Subcutaneous adipose tissue (tissue), 4 donors: ENCODE measurements around the gene GRAMD4. TPM values are rescaled to one million over a fixed set of nuclear protein-coding genes. Genes with fewer than 3 reads are reported as not detected.

Experiments
- total RNA-seq, 4 donors: library from RNA; depleted of rRNA; stranded (reverse); fragments of >200 nt; gene quantifications; one replicate each; pipeline ENCODE4 v1.1.0, GENCODE V29; 2016
- TF ChIP-seq, protein P1 (sequence below): fragments of 450-650 bp; IDR thresholded peaks from one replicate; pipeline ENCODE4 v1.5.1; 2016; ENCODE audit warnings: low read depth, mild to moderate bottlenecking, control low read depth, antibody characterized with exemption, moderate library complexity

The GRAMD4 gene
- total RNA-seq, 4 donors from 2014 or later, result 9.9 to 39.4 (median 23.0) TPM

- TF ChIP-seq, protein P1, sequence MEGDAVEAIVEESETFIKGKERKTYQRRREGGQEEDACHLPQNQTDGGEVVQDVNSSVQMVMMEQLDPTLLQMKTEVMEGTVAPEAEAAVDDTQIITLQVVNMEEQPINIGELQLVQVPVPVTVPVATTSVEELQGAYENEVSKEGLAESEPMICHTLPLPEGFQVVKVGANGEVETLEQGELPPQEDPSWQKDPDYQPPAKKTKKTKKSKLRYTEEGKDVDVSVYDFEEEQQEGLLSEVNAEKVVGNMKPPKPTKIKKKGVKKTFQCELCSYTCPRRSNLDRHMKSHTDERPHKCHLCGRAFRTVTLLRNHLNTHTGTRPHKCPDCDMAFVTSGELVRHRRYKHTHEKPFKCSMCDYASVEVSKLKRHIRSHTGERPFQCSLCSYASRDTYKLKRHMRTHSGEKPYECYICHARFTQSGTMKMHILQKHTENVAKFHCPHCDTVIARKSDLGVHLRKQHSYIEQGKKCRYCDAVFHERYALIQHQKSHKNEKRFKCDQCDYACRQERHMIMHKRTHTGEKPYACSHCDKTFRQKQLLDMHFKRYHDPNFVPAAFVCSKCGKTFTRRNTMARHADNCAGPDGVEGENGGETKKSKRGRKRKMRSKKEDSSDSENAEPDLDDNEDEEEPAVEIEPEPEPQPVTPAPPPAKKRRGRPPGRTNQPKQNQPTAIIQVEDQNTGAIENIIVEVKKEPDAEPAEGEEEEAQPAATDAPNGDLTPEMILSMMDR, result no peak
Measured at GRCh38 chr22:46605117-46605516, 15.1 kb upstream of the GRAMD4 start.

DNA sequence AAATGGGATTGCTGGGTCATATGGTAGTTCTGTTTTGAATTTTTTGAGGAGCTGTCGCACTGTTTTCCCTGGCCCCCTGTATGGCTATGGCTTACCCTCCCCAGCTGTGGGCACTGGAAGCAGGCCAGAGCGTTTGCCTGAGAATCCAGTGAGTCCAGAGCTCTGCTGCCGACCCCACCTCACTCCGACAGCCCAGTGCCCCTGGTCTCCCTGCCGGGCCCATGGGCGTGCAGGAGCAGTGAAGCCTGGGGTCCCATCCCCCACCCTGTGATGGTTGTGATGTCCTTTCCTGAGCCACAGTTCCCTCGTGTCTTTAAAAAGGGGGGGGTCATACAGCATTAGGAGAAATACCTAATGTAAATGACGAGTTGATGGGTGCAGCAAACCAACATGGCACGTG is 13.3 kb upstream of the GRAMD4 start:
- TF ChIP-seq, protein P1, result no peak

DNA sequence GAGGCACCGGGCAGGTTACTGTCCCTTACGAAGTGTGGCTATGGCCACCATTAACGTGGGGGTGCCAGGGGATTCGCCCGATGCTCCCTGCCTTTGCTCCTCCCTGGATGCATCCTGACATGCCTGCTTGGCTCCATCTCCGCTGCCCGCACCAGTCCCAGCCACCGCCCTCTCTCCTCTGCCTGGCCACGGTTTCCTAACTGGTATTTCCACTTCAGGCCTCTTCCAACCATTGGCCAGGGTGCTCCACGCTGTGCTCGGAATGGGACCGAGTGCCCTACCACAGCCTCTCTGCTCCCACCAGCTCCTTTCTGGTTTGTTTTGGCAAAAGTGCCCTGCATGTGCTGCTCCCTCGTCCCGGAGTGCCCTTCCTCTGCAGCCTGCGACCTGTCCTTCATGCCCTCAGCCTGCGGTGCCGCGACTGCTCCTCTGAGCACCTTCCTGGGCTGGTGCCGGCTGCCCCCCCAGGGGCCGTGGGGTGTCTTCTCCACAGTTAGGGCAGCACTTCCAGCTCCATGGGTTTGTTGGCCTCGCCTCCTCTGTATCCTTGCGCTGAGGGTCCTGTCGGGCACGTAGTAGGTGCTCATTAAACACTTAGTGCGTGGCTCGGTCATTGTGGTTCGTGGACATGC is 12.6 kb upstream of the GRAMD4 start:
- TF ChIP-seq, protein P1, result no peak

- TF ChIP-seq, protein P1, result no peak
Measured at GRCh38 chr22:46609175-46609690, 11.0 kb upstream of the GRAMD4 start.

GRCh38 chr22:46609724-46610201 is 10.4 kb upstream of the GRAMD4 start:
- TF ChIP-seq, protein P1, result no peak

DNA sequence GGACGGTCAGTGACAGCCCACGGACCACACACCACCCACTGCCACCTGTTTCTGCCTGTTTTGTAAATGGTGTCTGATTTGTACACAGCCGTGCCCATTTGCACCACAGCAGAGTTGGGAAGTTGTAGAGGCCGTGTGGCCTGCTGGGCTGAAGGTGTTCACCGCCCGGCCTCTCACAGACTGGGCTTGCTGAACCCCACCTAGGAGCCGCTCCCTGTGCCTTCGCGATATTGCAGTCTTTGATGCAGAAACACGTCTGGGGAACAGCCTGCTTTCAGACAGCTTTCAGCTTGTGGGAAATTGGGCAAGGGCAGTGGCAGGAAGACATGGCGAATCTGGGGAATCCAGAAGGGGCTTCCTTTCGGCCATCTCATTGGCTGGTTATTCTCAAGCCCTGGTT is 9.8 kb upstream of the GRAMD4 start:
- TF ChIP-seq, protein P1, result no peak

- TF ChIP-seq, protein P1, result no peak
Measured at GRCh38 chr22:46611189-46611588, 9.0 kb upstream of the GRAMD4 start.
